Measurements from ENCODE around the gene DOCK4.

GRCh38 chr7:111855161-111855841 is 350.9 kb downstream of the DOCK4 start:
- peak; percentile 61 for TF ChIP-seq CTCF (IDR thresholded peaks at IDR 0.05; ENCODE audit: insufficient read depth, low read length, poor library complexity, severe bottlenecking)
- no peak for TF ChIP-seq EZH2phosphoT487 (conservative IDR thresholded peaks at IDR 0.05; ENCODE audit: low read length)
